GM23248 (cell line): ENCODE measurements around the gene LDLRAD2. TPM values are rescaled to one million over a fixed set of nuclear protein-coding genes. Genes with fewer than 3 reads are reported as not detected.

Experiments
- DNase-seq: peaks from one replicate; pipeline ENCODE4 v3.0.0-alpha.2; 2015
- H2AFZ ChIP-seq: fragments of 200-600 bp; sonication (generic); 2 replicates; pipeline ENCODE4 v1.6.1; 2016; ENCODE audit warnings: antibody characterized with exemption
- H3F3A ChIP-seq: fragments of 200-600 bp; sonication (generic); 2 replicates; pipeline ENCODE4 v1.6.1; 2016; ENCODE audit warnings: mild to moderate bottlenecking, antibody characterized with exemption, mixed run types; ENCODE audit not compliant: insufficient read depth
- H3K27ac ChIP-seq: fragments of 200-600 bp; sonication (generic); 2 replicates; pipeline ENCODE4 v1.5.1; 2016; ENCODE audit warnings: mild to moderate bottlenecking
- H3K27me3 ChIP-seq: fragments of 200-600 bp; sonication (generic); replicated peaks from 2 replicates; pipeline ENCODE4 v1.6.1; 2016; ENCODE audit warnings: mild to moderate bottlenecking; ENCODE audit not compliant: insufficient read depth
- H3K36me3 ChIP-seq: fragments of 200-600 bp; sonication (generic); 2 replicates; pipeline ENCODE4 v1.6.1; 2016; ENCODE audit warnings: low read depth, mild to moderate bottlenecking
- H3K4me1 ChIP-seq: fragments of 200-600 bp; sonication (generic); 2 replicates; pipeline ENCODE4 v1.6.1; 2016; ENCODE audit warnings: mild to moderate bottlenecking; ENCODE audit not compliant: insufficient read depth
- H3K4me2 ChIP-seq: fragments of 200-600 bp; sonication (generic); one replicate; pipeline ENCODE4 v1.6.1; 2016; ENCODE audit warnings: mild to moderate bottlenecking; ENCODE audit not compliant: unreplicated experiment
- H3K4me3 ChIP-seq: fragments of 200-600 bp; sonication (generic); 2 replicates; pipeline ENCODE4 v1.5.1; 2016; ENCODE audit warnings: mild to moderate bottlenecking
- H3K79me2 ChIP-seq: fragments of 200-600 bp; sonication (generic); 2 replicates; pipeline ENCODE4 v1.6.1; 2016; ENCODE audit warnings: mild to moderate bottlenecking; ENCODE audit not compliant: insufficient read depth
- H3K9ac ChIP-seq: fragments of 200-600 bp; sonication (generic); 2 replicates; pipeline ENCODE4 v1.6.1; 2016; ENCODE audit warnings: mild to moderate bottlenecking
- H3K9me2 ChIP-seq: fragments of 200-600 bp; sonication (generic); 2 replicates; pipeline ENCODE4 v1.6.1; 2016; ENCODE audit warnings: mixed run types, mild to moderate bottlenecking, moderate library complexity; ENCODE audit not compliant: insufficient read depth
- H3K9me3 ChIP-seq: fragments of 200-600 bp; sonication (generic); one replicate; pipeline ENCODE4 v1.6.1; 2017; ENCODE audit warnings: low read depth
- H4K20me1 ChIP-seq: fragments of 200-600 bp; sonication (generic); 2 replicates; pipeline ENCODE4 v1.6.0; 2016; ENCODE audit not compliant: insufficient read depth
- EZH2 ChIP-seq: fragments of 200-600 bp; sonication (generic); IDR thresholded peaks from 2 replicates; pipeline ENCODE4 v1.6.1; 2018; ENCODE audit warnings: antibody characterized with exemption, mild to moderate bottlenecking; ENCODE audit not compliant: insufficient read depth, poor library complexity, severe bottlenecking
- EZH2phosphoT487 ChIP-seq: fragments of 200-600 bp; sonication (generic); IDR thresholded peaks from 2 replicates; pipeline ENCODE4 v1.6.1; 2018; ENCODE audit warnings: antibody characterized with exemption, moderate library complexity, mild to moderate bottlenecking, low read depth; ENCODE audit not compliant: insufficient read depth
- WGBS, 2 experiments: methylation state at CpG; one replicate each; pipeline ENCODE4 v1.1.6; 2015 to 2017; ENCODE audit warnings: low lambda C conversion rate in 2 of 2, low coverage in 1 of 2; ENCODE audit errors: missing lambda C conversion rate in 2 of 2; 5-methylcytosine and 5-hydroxymethylcytosine counted together
- in situ Hi-C: fragments of 300-500 bp; cut with MboI; formaldehyde crosslinking; loops from 2 replicates; pipeline ENCODE4 v1.15.0; 2020
- polyA plus RNA-seq: library from polyadenylated mRNA; unstranded; fragments of >200 nt; fragmentation: Nextera tagmentation; extraction: Ambion mirVana; gene quantifications from 2 replicates; pipeline ENCODE4 v1.2.1, GENCODE V29; 2016
- total RNA-seq: library from RNA; depleted of rRNA; stranded (reverse); fragments of >200 nt; shearing (Covaris generic); gene quantifications from 2 replicates; pipeline ENCODE4 v1.2.3, GENCODE V29; 2014

The LDLRAD2 gene
- total and polyA plus RNA-seq, 2 experiments from 2014 or later, result 8.5 TPM; not detected in 1

GRCh38 chr1:21833392-21833976 lies 21.4 kb downstream of the LDLRAD2 start:
- Histone ChIP-seq H3K36me3 (peaks cover 54% of the 10 kb centered on the region), H3K4me1 (no peaks in the 10 kb centered on the region), H3K9me2 (no peaks in the 10 kb centered on the region), H3K27me3 (no peaks in the 10 kb centered on the region), H3K4me3 (no peak overlapping the region), H2AFZ (no peak overlapping the region), H3K9ac (no peak overlapping the region), H3K4me2 (no peak overlapping the region), H4K20me1 (0 out of 2 replicates have a peak, but pooled peaks cover 3% of the 10 kb centered on the region), H3K9me3 (no peaks in the 10 kb centered on the region), H3F3A (peaks cover 8% of the 10 kb centered on the region; the same call in 1 of the 2 replicates), H3K79me2 (no peaks in the 10 kb centered on the region), H3K27ac (no peak overlapping the region)
- 88 to 91% methylated on average over 11 of the region's 11 CpGs for WGBS, 2 experiments
- DNase-seq, result no peak
- in situ Hi-C loops, result no loop called here
- TF ChIP-seq EZH2, result no peak
- TF ChIP-seq EZH2phosphoT487, result no peak

GRCh38 chr1:21834094-21834493 lies 22.0 kb downstream of the LDLRAD2 start:
- 0 out of 2 replicates have a peak, but pooled peaks cover 3% of the 10 kb centered on the region for H4K20me1 ChIP-seq
- H3K4me1 ChIP-seq, result no peaks in the 10 kb centered on the region
- no peaks in the 10 kb centered on the region for H3K9me2 ChIP-seq
- no peak overlapping the region for H3K4me2 ChIP-seq
- H3K9ac ChIP-seq, result no peak overlapping the region
- H3K4me3 ChIP-seq, result no peak overlapping the region
- DNase-seq, result no peak
- H3K79me2 ChIP-seq, result no peaks in the 10 kb centered on the region
- H3K27me3 ChIP-seq, result no peaks in the 10 kb centered on the region
- TF ChIP-seq EZH2phosphoT487 (no peak), EZH2 (no peak)
- H3F3A ChIP-seq, result peaks cover 9% of the 10 kb centered on the region; the same call in 1 of the 2 replicates
- no peak overlapping the region for H3K27ac ChIP-seq
- peaks cover 54% of the 10 kb centered on the region for H3K36me3 ChIP-seq
- no peaks in the 10 kb centered on the region for H3K9me3 ChIP-seq
- in situ Hi-C loops, result no loop called here
- WGBS, 2 experiments, result 84 to 100% methylated on average over 1 of the region's 1 CpG
- no peak overlapping the region for H2AFZ ChIP-seq

- Histone ChIP-seq H3K4me2 (no peak overlapping the region), H3K36me3 (peaks cover 48% of the 10 kb centered on the region), H3K27ac (no peak overlapping the region), H3K4me3 (no peak overlapping the region), H3K27me3 (no peaks in the 10 kb centered on the region), H3F3A (peaks cover 9% of the 10 kb centered on the region; the same call in 1 of the 2 replicates), H3K79me2 (no peaks in the 10 kb centered on the region), H3K9ac (no peak overlapping the region), H3K9me2 (no peaks in the 10 kb centered on the region), H3K9me3 (no peaks in the 10 kb centered on the region), H3K4me1 (no peaks in the 10 kb centered on the region), H4K20me1 (0 out of 2 replicates have a peak, but pooled peaks cover 3% of the 10 kb centered on the region), H2AFZ (no peak overlapping the region)
- TF ChIP-seq EZH2, result no peak
- no peak for TF ChIP-seq EZH2phosphoT487
- in situ Hi-C loops, result no loop called here
- 97 to 98% methylated on average over 16 of the region's 16 CpGs for WGBS, 2 experiments
- DNase-seq, result no peak
These were observed 22.6 kb downstream of the LDLRAD2 start for GRCh38 chr1:21834666-21835065.

GRCh38 chr1:21836010-21836409 lies 23.9 kb downstream of the LDLRAD2 start:
- Histone ChIP-seq H3K4me1 (no peaks in the 10 kb centered on the region), H3F3A (peaks cover 9% of the 10 kb centered on the region; the same call in 1 of the 2 replicates), H3K9me2 (no peaks in the 10 kb centered on the region), H3K9me3 (no peaks in the 10 kb centered on the region), H3K4me2 (no peak overlapping the region), H3K79me2 (no peaks in the 10 kb centered on the region), H4K20me1 (0 out of 2 replicates have a peak, but pooled peaks cover 3% of the 10 kb centered on the region), H3K27ac (no peak overlapping the region), H3K36me3 (peaks cover 52% of the 10 kb centered on the region), H3K9ac (no peak overlapping the region), H3K27me3 (no peaks in the 10 kb centered on the region), H3K4me3 (no peak overlapping the region), H2AFZ (no peak overlapping the region)
- no peak for DNase-seq
- in situ Hi-C loops, result no loop called here
- no peak for TF ChIP-seq EZH2phosphoT487
- no peak for TF ChIP-seq EZH2
- 94 to 98% methylated on average over 4 of the region's 4 CpGs for WGBS, 2 experiments
